ENCODE results near the gene XPO6.

- TF ChIP-seq FOXK2 (IDR thresholded peaks at IDR 0.05): no peak
- TF ChIP-seq FOXA1 (IDR thresholded peaks at IDR 0.05): no peak
- TF ChIP-seq SUZ12 (IDR thresholded peaks at IDR 0.05): no peak
- no peak for TF ChIP-seq BHLHE40 (IDR thresholded peaks at IDR 0.05; ENCODE audit: borderline replicate concordance)
- no peak for TF ChIP-seq NFRKB (IDR thresholded peaks at IDR 0.05)
- no peak for TF ChIP-seq ELF4 (IDR thresholded peaks at IDR 0.05)
- TF ChIP-seq TARDBP (IDR thresholded peaks at IDR 0.05): no peak
- TF ChIP-seq SP1 (IDR thresholded peaks at IDR 0.05): no peak
- no peak for TF ChIP-seq ARNT (IDR thresholded peaks at IDR 0.05)
- no peak for TF ChIP-seq FOXM1 (IDR thresholded peaks at IDR 0.05; ENCODE audit: borderline replicate concordance)
- TF ChIP-seq HDGF (IDR thresholded peaks at IDR 0.05; ENCODE audit: borderline replicate concordance): no peak
- no peak for TF ChIP-seq PKNOX1 (IDR thresholded peaks at IDR 0.05)
- TF ChIP-seq CTBP1 (IDR thresholded peaks at IDR 0.05; ENCODE audit: borderline replicate concordance): no peak
- TF ChIP-seq L3MBTL2 (conservative IDR thresholded peaks at IDR 0.05): no peak
Measured at GRCh38 chr16:28133666-28134065, 78.1 kb downstream of the XPO6 start.

All from HEK293T (cell line).